ENCODE data around the gene MXI1. TPM values are rescaled to one million over a fixed set of nuclear protein-coding genes. Genes with fewer than 3 reads are reported as not detected.

MXI1 gene
- total RNA-seq, 2 donors from 2014 or later: 31.3 to 55.4 TPM

- no peak overlapping the region for H3K27ac ChIP-seq (ENCODE audit: low read depth, low read length)
- no peak overlapping the region for H3K27ac Mint-ChIP-seq
- DNase-seq: no peak
Measured at GRCh38 chr10:110285501-110285900, 78.1 kb downstream of the MXI1 start.

GRCh38 chr10:110286841-110287240 lies 79.4 kb downstream of the MXI1 start:
- H3K9me3 Mint-ChIP-seq: no peaks in the 10 kb centered on the region
- no peak overlapping the region for H3K27ac ChIP-seq (ENCODE audit: low read depth, low read length)

More at GRCh38 chr10:110285501-110285900, 78.1 kb downstream of the MXI1 start:
- H3K27me3 ChIP-seq (ENCODE audit: control insufficient read depth, insufficient read depth, low read length, poor library complexity, severe bottlenecking): no peaks in the 10 kb centered on the region
- no peaks in the 10 kb centered on the region for H3K4me1 ChIP-seq (ENCODE audit: control insufficient read depth, insufficient read depth, low read length)
- peaks cover 77% of the 10 kb centered on the region for H3K36me3 ChIP-seq (ENCODE audit: control insufficient read depth, insufficient read depth, low read length)
- Mint-ChIP-seq H3K36me3 (ENCODE audit: low read depth) (peaks cover 50% of the 10 kb centered on the region), H3K9me3 (no peaks in the 10 kb centered on the region), H3K27me3 (ENCODE audit: insufficient read depth) (no peaks in the 10 kb centered on the region), H3K4me1 (peaks cover 7% of the 10 kb centered on the region), H3K4me3 (no peak overlapping the region)
- no peaks in the 10 kb centered on the region for H3K9me3 ChIP-seq (ENCODE audit: control insufficient read depth, low read length)
- 96 to 100% methylated on average over 1 to 2 of the region's 2 CpGs for WGBS, 2 experiments (ENCODE audit: insufficient coverage in 1 of 2, insufficient read length in 1 of 2)
- no peak overlapping the region for H3K9ac ChIP-seq (ENCODE audit: extremely low read depth, low read length, poor library complexity, severe bottlenecking)
- TF ChIP-seq, protein P1, sequence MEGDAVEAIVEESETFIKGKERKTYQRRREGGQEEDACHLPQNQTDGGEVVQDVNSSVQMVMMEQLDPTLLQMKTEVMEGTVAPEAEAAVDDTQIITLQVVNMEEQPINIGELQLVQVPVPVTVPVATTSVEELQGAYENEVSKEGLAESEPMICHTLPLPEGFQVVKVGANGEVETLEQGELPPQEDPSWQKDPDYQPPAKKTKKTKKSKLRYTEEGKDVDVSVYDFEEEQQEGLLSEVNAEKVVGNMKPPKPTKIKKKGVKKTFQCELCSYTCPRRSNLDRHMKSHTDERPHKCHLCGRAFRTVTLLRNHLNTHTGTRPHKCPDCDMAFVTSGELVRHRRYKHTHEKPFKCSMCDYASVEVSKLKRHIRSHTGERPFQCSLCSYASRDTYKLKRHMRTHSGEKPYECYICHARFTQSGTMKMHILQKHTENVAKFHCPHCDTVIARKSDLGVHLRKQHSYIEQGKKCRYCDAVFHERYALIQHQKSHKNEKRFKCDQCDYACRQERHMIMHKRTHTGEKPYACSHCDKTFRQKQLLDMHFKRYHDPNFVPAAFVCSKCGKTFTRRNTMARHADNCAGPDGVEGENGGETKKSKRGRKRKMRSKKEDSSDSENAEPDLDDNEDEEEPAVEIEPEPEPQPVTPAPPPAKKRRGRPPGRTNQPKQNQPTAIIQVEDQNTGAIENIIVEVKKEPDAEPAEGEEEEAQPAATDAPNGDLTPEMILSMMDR (conservative IDR thresholded peaks at IDR 0.05): no peak
- H3K4me3 ChIP-seq (ENCODE audit: low read length): no peak overlapping the region

DNA sequence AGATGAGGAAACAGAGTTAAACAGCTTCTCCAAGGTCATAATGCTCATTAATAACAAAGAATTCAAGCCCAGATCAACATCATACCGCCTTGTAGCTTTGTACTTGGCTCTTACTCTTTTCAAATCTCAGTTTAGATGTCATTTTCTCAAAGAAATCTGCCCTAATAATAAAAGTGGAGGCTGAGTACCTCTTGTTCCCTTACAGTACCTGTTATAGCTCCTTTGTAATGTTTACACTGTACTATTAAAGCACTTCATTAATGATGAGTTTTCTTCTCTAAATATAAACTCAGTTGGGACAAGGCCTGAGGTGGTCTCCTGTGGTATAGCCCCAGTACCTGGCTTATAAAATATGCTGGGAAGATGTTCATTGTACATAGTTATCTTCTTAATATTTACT lies 89.6 kb downstream of the MXI1 start:
- TF ChIP-seq, protein P1 (conservative IDR thresholded peaks at IDR 0.05): no peak
- Histone ChIP-seq H3K9me3 (ENCODE audit: control insufficient read depth, low read length) (no peaks in the 10 kb centered on the region), H3K9ac (ENCODE audit: extremely low read depth, low read length, poor library complexity, severe bottlenecking) (no peak overlapping the region), H3K27ac (ENCODE audit: low read depth, low read length) (no peak overlapping the region), H3K27me3 (ENCODE audit: control insufficient read depth, insufficient read depth, low read length, poor library complexity, severe bottlenecking) (no peaks in the 10 kb centered on the region), H3K4me3 (ENCODE audit: low read length) (no peak overlapping the region), H3K4me1 (ENCODE audit: control insufficient read depth, insufficient read depth, low read length) (peaks cover 13% of the 10 kb centered on the region), H3K36me3 (ENCODE audit: control insufficient read depth, insufficient read depth, low read length) (peaks cover 99% of the 10 kb centered on the region)
- no peak for DNase-seq
- Mint-ChIP-seq H3K9me3 (no peaks in the 10 kb centered on the region), H3K36me3 (ENCODE audit: low read depth) (peaks cover 71% of the 10 kb centered on the region), H3K4me3 (no peak overlapping the region), H3K4me1 (peaks cover 20% of the 10 kb centered on the region), H3K27me3 (ENCODE audit: insufficient read depth) (no peaks in the 10 kb centered on the region), H3K27ac (peak overlapping the region; percentile 49)
- WGBS, 2 experiments (ENCODE audit: insufficient coverage in 1 of 2, insufficient read length in 1 of 2): 92 to 96% methylated on average over 1 of the region's 1 CpG

More at GRCh38 chr10:110286841-110287240, 79.4 kb downstream of the MXI1 start:
- Mint-ChIP-seq H3K4me3 (no peak overlapping the region), H3K27ac (peak overlapping the region; percentile 62), H3K27me3 (ENCODE audit: insufficient read depth) (no peaks in the 10 kb centered on the region), H3K36me3 (ENCODE audit: low read depth) (peaks cover 48% of the 10 kb centered on the region), H3K4me1 (peaks cover 7% of the 10 kb centered on the region)
- Histone ChIP-seq H3K9ac (ENCODE audit: extremely low read depth, low read length, poor library complexity, severe bottlenecking) (no peak overlapping the region), H3K36me3 (ENCODE audit: control insufficient read depth, insufficient read depth, low read length) (peaks cover 77% of the 10 kb centered on the region), H3K27me3 (ENCODE audit: control insufficient read depth, insufficient read depth, low read length, poor library complexity, severe bottlenecking) (no peaks in the 10 kb centered on the region), H3K9me3 (ENCODE audit: control insufficient read depth, low read length) (no peaks in the 10 kb centered on the region), H3K4me3 (ENCODE audit: low read length) (no peak overlapping the region), H3K4me1 (ENCODE audit: control insufficient read depth, insufficient read depth, low read length) (no peaks in the 10 kb centered on the region)
- 79 to 85% methylated on average over 2 of the region's 2 CpGs for WGBS, 2 experiments (ENCODE audit: insufficient coverage in 1 of 2, insufficient read length in 1 of 2)
- TF ChIP-seq, protein P1 (conservative IDR thresholded peaks at IDR 0.05): no peak
- DNase-seq: no peak
